A549 (cell line): ENCODE results near the gene CNTNAP1. TPM values are rescaled to one million over a fixed set of nuclear protein-coding genes. Genes with fewer than 3 reads are reported as not detected.

Experiments used
- ATAC-seq, 2 experiments: fragments of 200-7000 bp in 1 of 2; fragments of >200 bp in 1 of 2; cut with Nextera tagmentation in 1 of 2; cut with Tn5 transposase in 1 of 2; 3 replicates each; pipeline versions ENCODE4 v1.8.0 to v1.9.1; 2018 to 2020; ENCODE audit warnings: mild to moderate bottlenecking in 1 of 2, moderate library complexity in 1 of 2
- CTCF ChIA-PET: fragments of 300-600 bp; sonication (Branson Sonifier 250); formaldehyde crosslinking; extraction: SDS; loops from one replicate; lab custom pipeline; 2021; ENCODE audit warnings: antibody characterized with exemption, inconsistent platforms; lab: Yijun Ruan, JAX
- POLR2A ChIA-PET: fragments of 350-600 bp; formaldehyde crosslinking; extraction: SDS; loops from one replicate; lab custom pipeline; 2021; ENCODE audit warnings: antibody characterized with exemption, inconsistent platforms; lab: Yijun Ruan, JAX
- DNase-seq, 2 experiments: peaks; one replicate each; pipeline versions ENCODE4 v3.0.0 to v3.0.0-alpha.2; 2011 to 2016; ENCODE audit warnings: low read depth in 1 of 2, low spot score in 1 of 2
- FAIRE-seq: peaks from 2 replicates; lab custom pipeline; 2011; peaks lifted over from hg19 to GRCh38; lab: Jason Lieb, UNC
- H3K27ac ChIP-seq, 2 experiments: fragments of >200 bp; sonication (Bioruptor Twin); formaldehyde crosslinking; 3 replicates each; pipeline ENCODE4 v1.5.1; 2016 to 2017
- H3K4me1 ChIP-seq: fragments of >200 bp; sonication (Bioruptor Twin); formaldehyde crosslinking; 3 replicates; pipeline ENCODE4 v1.6.1; 2016
- H3K4me2 ChIP-seq: fragments of >200 bp; sonication (Bioruptor Twin); formaldehyde crosslinking; 3 replicates; pipeline ENCODE4 v1.6.1; 2016
- H3K4me3 ChIP-seq: fragments of >200 bp; sonication (Bioruptor Twin); formaldehyde crosslinking; 3 replicates; pipeline ENCODE4 v1.5.1; 2016
- H3K9me3 ChIP-seq: fragments of >200 bp; sonication (Bioruptor Twin); formaldehyde crosslinking; 3 replicates; pipeline ENCODE4 v1.6.1; 2016
- CBX8 ChIP-seq: fragments of 200-600 bp; sonication (generic); IDR thresholded peaks from 2 replicates; pipeline ENCODE4 v1.6.1; 2016
- CHD2 ChIP-seq: fragments of 150-350 bp; IDR thresholded peaks from 2 replicates; pipeline ENCODE4 v1.6.1; 2014; ENCODE audit warnings: low read length; ENCODE audit not compliant: partially characterized antibody
- CTCF ChIP-seq: fragments of >200 bp; sonication (Bioruptor Twin); formaldehyde crosslinking; IDR thresholded peaks from 3 replicates; pipeline ENCODE4 v1.5.1; 2016
- EHF ChIP-seq: fragments of 250-450 bp; sonication (Bioruptor Pico); IDR thresholded peaks from 2 replicates; pipeline ENCODE4 v1.5.0; 2020; ENCODE audit warnings: mild to moderate bottlenecking
- ELK1 ChIP-seq: fragments of 150-350 bp; IDR thresholded peaks from 2 replicates; pipeline ENCODE4 v1.6.1; 2014; ENCODE audit warnings: low read depth, mild to moderate bottlenecking, low read length
- HDAC2 ChIP-seq: fragments of 200-600 bp; sonication (generic); IDR thresholded peaks from 2 replicates; pipeline ENCODE4 v1.6.1; 2016
- HES2 ChIP-seq: fragments of >200 bp; sonication (Bioruptor Twin); formaldehyde crosslinking; IDR thresholded peaks from 2 replicates; pipeline ENCODE4 v1.6.1; 2016
- HOXB13 ChIP-seq: fragments of 250-450 bp; sonication (Bioruptor Pico); IDR thresholded peaks from 2 replicates; pipeline ENCODE4 v1.5.0; 2020; ENCODE audit warnings: low read depth, mild to moderate bottlenecking, moderate library complexity
- HOXB5 ChIP-seq: fragments of 250-450 bp; sonication (Bioruptor Pico); IDR thresholded peaks from 2 replicates; pipeline ENCODE4 v1.5.0; 2020; ENCODE audit warnings: mild to moderate bottlenecking, moderate library complexity
- JUNB ChIP-seq: fragments of >200 bp; sonication (Bioruptor Twin); formaldehyde crosslinking; IDR thresholded peaks from 2 replicates; pipeline ENCODE4 v1.6.1; 2016
- MAFK ChIP-seq: fragments of 450-650 bp; IDR thresholded peaks from 2 replicates; pipeline ENCODE4 v1.6.1; 2014; ENCODE audit not compliant: partially characterized antibody
- MAX ChIP-seq: IDR thresholded peaks from 2 replicates; pipeline ENCODE4 v1.6.1; 2012
- MAZ ChIP-seq: fragments of 150-350 bp; IDR thresholded peaks from 2 replicates; pipeline ENCODE4 v1.6.1; 2014; ENCODE audit warnings: antibody characterized with exemption, low read depth, low read length, borderline replicate concordance
- MYC ChIP-seq: IDR thresholded peaks from 2 replicates; pipeline ENCODE4 v1.6.1; 2012; ENCODE audit warnings: mild to moderate bottlenecking, inconsistent platforms, low read length, improper control_type of control experiment, borderline replicate concordance
- NFE2L2 ChIP-seq: fragments of 150-350 bp; conservative IDR thresholded peaks from 2 replicates; pipeline ENCODE4 v1.6.1; 2014; ENCODE audit warnings: low read length
- NPAS2 ChIP-seq: fragments of 250-450 bp; sonication (Bioruptor Pico); IDR thresholded peaks from 2 replicates; pipeline ENCODE4 v1.8.0; 2022; ENCODE audit warnings: mild to moderate bottlenecking, moderate library complexity, borderline replicate concordance
- PBX3 ChIP-seq: IDR thresholded peaks from 2 replicates; pipeline ENCODE4 v1.6.1; 2012
- PHF8 ChIP-seq: fragments of 200-600 bp; sonication (generic); IDR thresholded peaks from 2 replicates; pipeline ENCODE4 v1.6.1; 2016; ENCODE audit warnings: low read depth, mild to moderate bottlenecking, antibody characterized with exemption, moderate library complexity, borderline replicate concordance
- POLR2AphosphoS2 ChIP-seq: conservative IDR thresholded peaks from 2 replicates; pipeline ENCODE4 v1.6.1; 2012; ENCODE audit warnings: low read length, improper control_type of control experiment, inconsistent platforms
- REST ChIP-seq: fragments of 200-600 bp; sonication (generic); IDR thresholded peaks from 2 replicates; pipeline ENCODE4 v1.6.1; 2016; ENCODE audit warnings: antibody characterized with exemption, mild to moderate bottlenecking, moderate library complexity
- TP53 ChIP-seq: fragments of 250-450 bp; sonication (Bioruptor Pico); IDR thresholded peaks from 2 replicates; pipeline ENCODE4 v1.5.0; 2021; ENCODE audit warnings: mild to moderate bottlenecking, moderate library complexity
- USF2 ChIP-seq: fragments of 450-650 bp; IDR thresholded peaks from 2 replicates; pipeline ENCODE4 v1.6.1; 2014; ENCODE audit warnings: antibody characterized with exemption
- ZFP36 ChIP-seq: fragments of 450-650 bp; IDR thresholded peaks from 2 replicates; pipeline ENCODE4 v1.6.1; 2014; ENCODE audit warnings: borderline replicate concordance; ENCODE audit not compliant: partially characterized antibody
- ZNF302 ChIP-seq: fragments of 250-450 bp; sonication (Bioruptor Pico); IDR thresholded peaks from 2 replicates; pipeline ENCODE4 v1.9.0; 2021; ENCODE audit warnings: inconsistent platforms, mild to moderate bottlenecking, moderate library complexity
- WGBS: methylation state at CpG from one replicate; pipeline ENCODE4 v1.1.6; 2017; ENCODE audit errors: missing lambda C conversion rate; 5-methylcytosine and 5-hydroxymethylcytosine counted together
- polyA plus RNA-seq, 4 experiments: library from polyadenylated mRNA; depleted of rRNA in 3 of 4; stranded (reverse); fragments of >200 nt; fragmentation: RNase III in 1 of 4; extraction: RNeasy Plus Mini Kit Qiagen cat#74134 plus additional on column Dnase treatment in 1 of 4; gene quantifications; 2 replicates in 3 of 4; 3 replicates in 1 of 4; pipeline ENCODE4 v1.2.3, GENCODE V29; 2011 to 2017

The CNTNAP1 gene
- polyA plus RNA-seq, 2 of the 4 experiments (the other 2 are of a cell fraction), result 6.3 to 8.2 TPM

GRCh38 chr17:42687707-42688320 lies 5.5 kb downstream of the CNTNAP1 start:
- no peak for ATAC-seq
- TF ChIP-seq HDAC2, result no peak
- TF ChIP-seq HOXB5 (CRISPR knock-in tag), result no peak
- no peak for TF ChIP-seq CBX8
- no peak for TF ChIP-seq MYC
- no peak for TF ChIP-seq CHD2
- TF ChIP-seq NPAS2 (CRISPR knock-in tag), result no peak
- TF ChIP-seq PBX3, result no peak
- no peak for TF ChIP-seq USF2
- no peak for TF ChIP-seq HOXB13 (CRISPR knock-in tag)
- TF ChIP-seq, all 56 proteins: peak for 0
- CTCF ChIA-PET, result interaction anchor here (1.0 to 1.5 kb wide), 2 partner anchors 49 to 110 kb away, joined by 4 to 5 read pairs; partner anchors contain the start of gene PSMC3IP
- POLR2A ChIA-PET, result no interaction called here
- no peaks in the 10 kb centered on the region; the same call in 2 of the 3 replicates for H3K4me1 ChIP-seq
- no peak for DNase-seq
- no peak overlapping the region for H3K4me2 ChIP-seq
- no peak for FAIRE-seq
- H3K9me3 ChIP-seq, result no peaks in the 10 kb centered on the region
- no peak overlapping the region for H3K27ac ChIP-seq
- H3K4me3 ChIP-seq, result no peak overlapping the region
- WGBS, result 92% methylated on average over 27 of the region's 27 CpGs

- CTCF ChIA-PET, result interaction anchor here (0.7 to 2.8 kb wide), 8 partner anchors 9 to 826 kb away, joined by 3 to 12 read pairs (median 4); partner anchors contain the start of gene PLEKHH3
- TF ChIP-seq HES2 (no peak), EHF (no peak), NFE2L2 (no peak), TP53 (CRISPR knock-in tag) (no peak), CHD2 (no peak), ELK1 (no peak), MAZ (no peak), ZNF302 (CRISPR knock-in tag) (no peak), JUNB (no peak), REST (no peak), POLR2AphosphoS2 (no peak), CTCF (no peak), PHF8 (no peak), MAFK (no peak), HDAC2 (no peak), USF2 (no peak), MAX (no peak), ZFP36 (no peak)
- POLR2A ChIA-PET, result no interaction called here
Measured at GRCh38 chr17:42690596-42690995, 8.3 kb downstream of the CNTNAP1 start.

More at GRCh38 chr17:42690596-42690995, 8.3 kb downstream of the CNTNAP1 start:
- Histone ChIP-seq H3K27ac (no peak overlapping the region), H3K4me2 (no peak overlapping the region), H3K9me3 (no peaks in the 10 kb centered on the region), H3K4me3 (no peak overlapping the region), H3K4me1 (no peaks in the 10 kb centered on the region)
- no peak for FAIRE-seq
- DNase-seq, result no peak
- 85% methylated on average over 10 of the region's 10 CpGs for WGBS
- no peak for ATAC-seq
